ENCODE results near the gene MAPK8IP2. TPM values are rescaled to one million over a fixed set of nuclear protein-coding genes. Genes with fewer than 3 reads are reported as not detected.

Gene MAPK8IP2
- total and polyA plus RNA-seq, 2 of the 13 experiments (the other 11 are each of a cell fraction or from before 2014, with no cell fraction given): 1.3 to 2.6 TPM

DNA sequence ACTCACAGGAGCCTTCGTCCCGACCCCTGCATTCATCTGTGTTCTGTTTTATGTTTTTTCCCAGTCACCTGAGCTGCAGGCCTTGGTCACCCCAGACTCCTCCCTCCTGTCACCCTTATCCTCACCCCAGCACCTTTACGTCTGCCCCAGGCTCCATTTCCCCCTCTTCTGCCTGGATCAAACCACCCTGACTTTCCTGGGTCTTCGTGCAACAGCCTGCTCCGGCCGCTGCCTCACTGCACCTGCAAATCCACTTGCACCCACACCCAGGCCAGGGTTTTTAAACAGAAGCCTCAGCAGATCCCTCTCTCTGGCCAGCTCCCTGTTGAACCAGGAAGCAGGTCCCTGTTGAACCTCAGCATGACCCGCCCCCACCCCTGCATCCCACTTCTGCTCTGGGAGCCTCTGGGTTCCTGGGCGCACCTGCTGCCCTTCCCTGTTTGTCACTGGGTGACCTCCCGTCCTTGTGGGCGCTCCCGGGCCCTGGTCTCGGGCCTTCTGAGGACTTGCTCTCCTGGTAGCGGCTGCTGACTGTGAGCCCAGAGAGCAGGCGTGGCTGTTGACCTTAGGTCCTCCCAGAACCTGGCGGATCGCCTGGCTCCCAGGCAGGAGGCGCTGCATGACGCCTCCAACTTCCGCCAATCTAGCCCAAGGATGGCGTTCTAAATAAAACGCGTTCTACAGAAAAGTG is 12.8 kb downstream of the MAPK8IP2 start (continued):
- TF ChIP-seq HDAC1 (CRISPR knock-in tag; IDR thresholded peaks at IDR 0.05) (0 out of 2 replicates have a peak, but pooled peaks have one; percentile 18), PTBP1 (IDR thresholded peaks at IDR 0.05; ENCODE audit: low read depth, low read length, poor library complexity, severe bottlenecking) (no peak), SRY (CRISPR knock-in tag; IDR thresholded peaks at IDR 0.05) (no peak), RBM22 (optimal IDR thresholded peaks at IDR 0.05; ENCODE audit: low read length) (no peak), FOXJ3 (CRISPR knock-in tag; IDR thresholded peaks at IDR 0.05; ENCODE audit: borderline replicate concordance) (no peak), ZIK1 (CRISPR knock-in tag; IDR thresholded peaks at IDR 0.05; ENCODE audit: borderline replicate concordance, low read depth) (no peak), ZNF367 (CRISPR knock-in tag; IDR thresholded peaks at IDR 0.05; ENCODE audit: borderline replicate concordance) (no peak), PAX8 (CRISPR knock-in tag; IDR thresholded peaks at IDR 0.05; ENCODE audit: borderline replicate concordance) (no peak), ADNP (CRISPR knock-in tag; IDR thresholded peaks at IDR 0.05) (no peak), ZNF605 (CRISPR knock-in tag; IDR thresholded peaks at IDR 0.05) (peak; percentile 41; the same call in 1 of the 2 replicates), TGIF2 (CRISPR knock-in tag; IDR thresholded peaks at IDR 0.05) (0 out of 2 replicates have a peak, but pooled peaks have one; percentile 9), ZNF484 (CRISPR knock-in tag; IDR thresholded peaks at IDR 0.05; ENCODE audit: borderline replicate concordance, low read depth) (no peak), MBNL3 (CRISPR knock-in tag; conservative IDR thresholded peaks at IDR 0.05) (no peak), ZNF136 (CRISPR knock-in tag; IDR thresholded peaks at IDR 0.05; ENCODE audit: low read depth) (peak; percentile 82; the same call in 1 of the 2 replicates), SNAPC2 (CRISPR knock-in tag; IDR thresholded peaks at IDR 0.05) (no peak), POLR2AphosphoS2 (IDR thresholded peaks at IDR 0.05; ENCODE audit: low read depth, low read length) (no peak), ZNF788 (CRISPR knock-in tag; IDR thresholded peaks at IDR 0.05; ENCODE audit: borderline replicate concordance) (peak; percentile 65; the same call in 1 of the 2 replicates), ZNF614 (CRISPR knock-in tag; IDR thresholded peaks at IDR 0.05; ENCODE audit: borderline replicate concordance) (no peak), ZMYM4 (CRISPR knock-in tag; IDR thresholded peaks at IDR 0.05) (0 out of 2 replicates have a peak, but pooled peaks have one; percentile 20)
- TF ChIP-seq, protein P1, sequence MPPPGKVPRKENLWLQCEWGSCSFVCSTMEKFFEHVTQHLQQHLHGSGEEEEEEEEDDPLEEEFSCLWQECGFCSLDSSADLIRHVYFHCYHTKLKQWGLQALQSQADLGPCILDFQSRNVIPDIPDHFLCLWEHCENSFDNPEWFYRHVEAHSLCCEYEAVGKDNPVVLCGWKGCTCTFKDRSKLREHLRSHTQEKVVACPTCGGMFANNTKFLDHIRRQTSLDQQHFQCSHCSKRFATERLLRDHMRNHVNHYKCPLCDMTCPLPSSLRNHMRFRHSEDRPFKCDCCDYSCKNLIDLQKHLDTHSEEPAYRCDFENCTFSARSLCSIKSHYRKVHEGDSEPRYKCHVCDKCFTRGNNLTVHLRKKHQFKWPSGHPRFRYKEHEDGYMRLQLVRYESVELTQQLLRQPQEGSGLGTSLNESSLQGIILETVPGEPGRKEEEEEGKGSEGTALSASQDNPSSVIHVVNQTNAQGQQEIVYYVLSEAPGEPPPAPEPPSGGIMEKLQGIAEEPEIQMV (CRISPR knock-in tag; IDR thresholded peaks at IDR 0.05; ENCODE audit: low read depth): no peak
- TF ChIP-seq, protein P2, sequence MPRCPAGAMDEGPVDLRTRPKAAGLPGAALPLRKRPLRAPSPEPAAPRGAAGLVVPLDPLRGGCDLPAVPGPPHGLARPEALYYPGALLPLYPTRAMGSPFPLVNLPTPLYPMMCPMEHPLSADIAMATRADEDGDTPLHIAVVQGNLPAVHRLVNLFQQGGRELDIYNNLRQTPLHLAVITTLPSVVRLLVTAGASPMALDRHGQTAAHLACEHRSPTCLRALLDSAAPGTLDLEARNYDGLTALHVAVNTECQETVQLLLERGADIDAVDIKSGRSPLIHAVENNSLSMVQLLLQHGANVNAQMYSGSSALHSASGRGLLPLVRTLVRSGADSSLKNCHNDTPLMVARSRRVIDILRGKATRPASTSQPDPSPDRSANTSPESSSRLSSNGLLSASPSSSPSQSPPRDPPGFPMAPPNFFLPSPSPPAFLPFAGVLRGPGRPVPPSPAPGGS (CRISPR knock-in tag; IDR thresholded peaks at IDR 0.05): 0 out of 2 replicates have a peak, but pooled peaks have one; percentile 55
- TF ChIP-seq, protein P3, sequence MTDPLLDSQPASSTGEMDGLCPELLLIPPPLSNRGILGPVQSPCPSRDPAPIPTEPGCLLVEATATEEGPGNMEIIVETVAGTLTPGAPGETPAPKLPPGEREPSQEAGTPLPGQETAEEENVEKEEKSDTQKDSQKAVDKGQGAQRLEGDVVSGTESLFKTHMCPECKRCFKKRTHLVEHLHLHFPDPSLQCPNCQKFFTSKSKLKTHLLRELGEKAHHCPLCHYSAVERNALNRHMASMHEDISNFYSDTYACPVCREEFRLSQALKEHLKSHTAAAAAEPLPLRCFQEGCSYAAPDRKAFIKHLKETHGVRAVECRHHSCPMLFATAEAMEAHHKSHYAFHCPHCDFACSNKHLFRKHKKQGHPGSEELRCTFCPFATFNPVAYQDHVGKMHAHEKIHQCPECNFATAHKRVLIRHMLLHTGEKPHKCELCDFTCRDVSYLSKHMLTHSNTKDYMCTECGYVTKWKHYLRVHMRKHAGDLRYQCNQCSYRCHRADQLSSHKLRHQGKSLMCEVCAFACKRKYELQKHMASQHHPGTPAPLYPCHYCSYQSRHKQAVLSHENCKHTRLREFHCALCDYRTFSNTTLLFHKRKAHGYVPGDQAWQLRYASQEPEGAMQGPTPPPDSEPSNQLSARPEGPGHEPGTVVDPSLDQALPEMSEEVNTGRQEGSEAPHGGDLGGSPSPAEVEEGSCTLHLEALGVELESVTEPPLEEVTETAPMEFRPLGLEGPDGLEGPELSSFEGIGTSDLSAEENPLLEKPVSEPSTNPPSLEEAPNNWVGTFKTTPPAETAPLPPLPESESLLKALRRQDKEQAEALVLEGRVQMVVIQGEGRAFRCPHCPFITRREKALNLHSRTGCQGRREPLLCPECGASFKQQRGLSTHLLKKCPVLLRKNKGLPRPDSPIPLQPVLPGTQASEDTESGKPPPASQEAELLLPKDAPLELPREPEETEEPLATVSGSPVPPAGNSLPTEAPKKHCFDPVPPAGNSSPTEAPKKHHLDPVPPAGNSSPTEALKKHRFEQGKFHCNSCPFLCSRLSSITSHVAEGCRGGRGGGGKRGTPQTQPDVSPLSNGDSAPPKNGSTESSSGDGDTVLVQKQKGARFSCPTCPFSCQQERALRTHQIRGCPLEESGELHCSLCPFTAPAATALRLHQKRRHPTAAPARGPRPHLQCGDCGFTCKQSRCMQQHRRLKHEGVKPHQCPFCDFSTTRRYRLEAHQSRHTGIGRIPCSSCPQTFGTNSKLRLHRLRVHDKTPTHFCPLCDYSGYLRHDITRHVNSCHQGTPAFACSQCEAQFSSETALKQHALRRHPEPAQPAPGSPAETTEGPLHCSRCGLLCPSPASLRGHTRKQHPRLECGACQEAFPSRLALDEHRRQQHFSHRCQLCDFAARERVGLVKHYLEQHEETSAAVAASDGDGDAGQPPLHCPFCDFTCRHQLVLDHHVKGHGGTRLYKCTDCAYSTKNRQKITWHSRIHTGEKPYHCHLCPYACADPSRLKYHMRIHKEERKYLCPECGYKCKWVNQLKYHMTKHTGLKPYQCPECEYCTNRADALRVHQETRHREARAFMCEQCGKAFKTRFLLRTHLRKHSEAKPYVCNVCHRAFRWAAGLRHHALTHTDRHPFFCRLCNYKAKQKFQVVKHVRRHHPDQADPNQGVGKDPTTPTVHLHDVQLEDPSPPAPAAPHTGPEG (CRISPR knock-in tag; IDR thresholded peaks at IDR 0.05): no peak
